ENCODE data around the gene GNAZ. TPM values are rescaled to one million over a fixed set of nuclear protein-coding genes. Genes with fewer than 3 reads are reported as not detected.

GNAZ gene
- total and polyA plus RNA-seq, 2 of the 8 experiments (the other 6 are each of a cell fraction or from before 2014, with no cell fraction given) = 6.6 to 9.6 TPM

- no peak for TF ChIP-seq MAFK (IDR thresholded peaks at IDR 0.05; ENCODE audit: low read depth, low read length)
- TF ChIP-seq SAP30 (IDR thresholded peaks at IDR 0.05; ENCODE audit: insufficient read depth, insufficient replicate concordance, low read length) = no peak
These were observed 93.3 kb downstream of the GNAZ start (continued) for GRCh38 chr22:23163665-23164064.
